K562 (cell line): Measurements from ENCODE around the gene GFOD1. TPM values are rescaled to one million over a fixed set of nuclear protein-coding genes. Genes with fewer than 3 reads are reported as not detected.

Source experiments
- ARID3B ChIP-seq: fragments of 250-450 bp; sonication (Bioruptor Pico); IDR thresholded peaks from 2 replicates; pipeline ENCODE4 v1.4.0; 2020; ENCODE audit warnings: borderline replicate concordance
- BACH1 ChIP-seq: fragments of 200-800 bp; sonication (Bioruptor generic); IDR thresholded peaks from 2 replicates; pipeline ENCODE4 v1.6.1; 2016; ENCODE audit warnings: missing genetic modification characterization, missing compliant biosample characterization
- CBFA2T3 ChIP-seq: fragments of 450-650 bp; IDR thresholded peaks from 2 replicates; pipeline ENCODE4 v1.6.1; 2017
- CCAR2 ChIP-seq: fragments of 200-400 bp; formaldehyde crosslinking; IDR thresholded peaks from 2 replicates; pipeline ENCODE4 v1.6.1; 2017; ENCODE audit warnings: mild to moderate bottlenecking, low read depth, low read length
- ESRRA ChIP-seq: fragments of 450-650 bp; IDR thresholded peaks from 2 replicates; pipeline ENCODE4 v1.6.1; 2014; ENCODE audit warnings: low read depth, mild to moderate bottlenecking, moderate library complexity, borderline replicate concordance
- ETV6 ChIP-seq, 3 experiments: fragments of 150-350 bp in 1 of 3; sonication (generic) in 1 of 3; formaldehyde crosslinking in 1 of 3; IDR thresholded peaks; 2 replicates each; pipeline versions ENCODE4 v1.6.1 to v1.8.0; 2014 to 2022; ENCODE audit warnings: borderline replicate concordance in 2 of 3, low read depth in 2 of 3, antibody characterized with exemption in 1 of 3, low read length in 1 of 3, mild to moderate bottlenecking in 1 of 3, missing genetic modification reagents in 1 of 3
- KLF6 ChIP-seq: fragments of 250-450 bp; sonication (Bioruptor Pico); IDR thresholded peaks from 2 replicates; pipeline ENCODE4 v1.4.0; 2020; ENCODE audit warnings: mild to moderate bottlenecking, moderate library complexity, borderline replicate concordance
- PKNOX1 ChIP-seq: fragments of 450-650 bp; IDR thresholded peaks from 2 replicates; pipeline ENCODE4 v1.6.1; 2016
- POU5F1 ChIP-seq: fragments of 150-350 bp; IDR thresholded peaks from 2 replicates; pipeline ENCODE4 v1.6.1; 2014; ENCODE audit warnings: borderline replicate concordance, low read length, low read depth, mild to moderate bottlenecking; ENCODE audit not compliant: partially characterized antibody
- SMARCB1 ChIP-seq: IDR thresholded peaks from 2 replicates; pipeline ENCODE4 v1.6.1; 2011; ENCODE audit warnings: improper control_type of control experiment, low read depth; ENCODE audit not compliant: insufficient read length
- SMARCC2 ChIP-seq: fragments of 450-650 bp; IDR thresholded peaks from 2 replicates; pipeline ENCODE4 v1.6.1; 2017; ENCODE audit warnings: antibody characterized with exemption, moderate library complexity, mild to moderate bottlenecking, low read depth
- SNAPC5 ChIP-seq: fragments of 250-450 bp; sonication (Bioruptor Pico); IDR thresholded peaks from 2 replicates; pipeline ENCODE4 v1.8.0; 2021; ENCODE audit warnings: moderate library complexity, mild to moderate bottlenecking, inconsistent platforms
- SP1 ChIP-seq: sonication (generic); formaldehyde crosslinking; IDR thresholded peaks from 2 replicates; pipeline ENCODE4 v1.8.1; 2022; ENCODE audit warnings: mild to moderate bottlenecking, missing genetic modification reagents
- TAL1 ChIP-seq: fragments of 450-650 bp; IDR thresholded peaks from 2 replicates; pipeline ENCODE4 v1.6.1; 2016; ENCODE audit warnings: mild to moderate bottlenecking
- ZBTB7A ChIP-seq: IDR thresholded peaks from 2 replicates; pipeline ENCODE4 v1.6.1; 2011; ENCODE audit warnings: low read depth, mild to moderate bottlenecking, low read length, moderate library complexity, borderline replicate concordance; ENCODE audit not compliant: control insufficient read depth
- ZNF518B ChIP-seq: fragments of 250-450 bp; sonication (Bioruptor Pico); IDR thresholded peaks from 2 replicates; pipeline ENCODE4 v1.5.0; 2021; ENCODE audit warnings: mild to moderate bottlenecking, moderate library complexity
- polyA plus RNA-seq, 8 experiments: library from polyadenylated mRNA; depleted of rRNA in 4 of 8; stranded (reverse) in 5 of 8; unstranded in 3 of 8; fragments of >200 nt; fragmentation: Nextera tagmentation in 2 of 8; fragmentation: Illumina TruSeq in 1 of 8; extraction: Ambion mirVana in 2 of 8; extraction: Trizol in 1 of 8; gene quantifications; 2 replicates each; pipeline versions ENCODE4 v1.2.1 to v1.2.3, GENCODE V29; 2011 to 2014; ENCODE audit warnings: inconsistent platforms in 1 of 8, missing spikeins in 1 of 8
- total RNA-seq, 7 experiments: library from RNA; depleted of rRNA in 6 of 7; stranded (reverse); fragments of >200 nt in 6 of 7; fragmentation: Illumina TruSeq in 2 of 7; extraction: Trizol in 2 of 7; gene quantifications; 2 replicates each; pipeline versions ENCODE4 v1.2.1 to v1.2.3, GENCODE V29; 2011 to 2021; ENCODE audit warnings: low replicate concordance in 1 of 7
- TF ChIP-seq, protein P1 (sequence below): fragments of 450-650 bp; formaldehyde crosslinking; IDR thresholded peaks from 2 replicates; pipeline ENCODE4 v1.4.0; 2020; ENCODE audit warnings: mild to moderate bottlenecking, moderate library complexity

Gene GFOD1
- total and polyA plus RNA-seq, 9 of the 15 experiments (the other 6 are each of a cell fraction or from before 2014, with no cell fraction given), result 3.8 to 12.0 (median 8.2) TPM

- TF ChIP-seq, protein P1, sequence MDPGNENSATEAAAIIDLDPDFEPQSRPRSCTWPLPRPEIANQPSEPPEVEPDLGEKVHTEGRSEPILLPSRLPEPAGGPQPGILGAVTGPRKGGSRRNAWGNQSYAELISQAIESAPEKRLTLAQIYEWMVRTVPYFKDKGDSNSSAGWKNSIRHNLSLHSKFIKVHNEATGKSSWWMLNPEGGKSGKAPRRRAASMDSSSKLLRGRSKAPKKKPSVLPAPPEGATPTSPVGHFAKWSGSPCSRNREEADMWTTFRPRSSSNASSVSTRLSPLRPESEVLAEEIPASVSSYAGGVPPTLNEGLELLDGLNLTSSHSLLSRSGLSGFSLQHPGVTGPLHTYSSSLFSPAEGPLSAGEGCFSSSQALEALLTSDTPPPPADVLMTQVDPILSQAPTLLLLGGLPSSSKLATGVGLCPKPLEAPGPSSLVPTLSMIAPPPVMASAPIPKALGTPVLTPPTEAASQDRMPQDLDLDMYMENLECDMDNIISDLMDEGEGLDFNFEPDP (CRISPR knock-in tag), result no peak
- no peak for TF ChIP-seq SMARCB1
- no peak for TF ChIP-seq ETV6 (IDR thresholded peaks at IDR 0.05; ENCODE audit: borderline replicate concordance in 1 of 2, low read depth in 2 of 2, low read length in 1 of 2)
- 0 out of 2 replicates have a peak, but pooled peaks have one; percentile 47 for TF ChIP-seq ETV6 (CRISPR knock-in tag; IDR thresholded peaks at IDR 0.05; ENCODE audit: borderline replicate concordance)
- TF ChIP-seq BACH1 (tag), result no peak
- TF ChIP-seq ZNF518B (CRISPR knock-in tag), result no peak
- TF ChIP-seq SP1 (CRISPR knock-in tag), result peak; percentile 57; the same call in 1 of the 2 replicates
- no peak; the same call in 1 of the 2 replicates for TF ChIP-seq SMARCC2
- no peak for TF ChIP-seq SNAPC5
- no peak for TF ChIP-seq ARID3B (CRISPR knock-in tag)
- no peak for TF ChIP-seq ESRRA
- peak; percentile 28; the same call in 1 of the 2 replicates for TF ChIP-seq ZBTB7A
- TF ChIP-seq POU5F1, result no peak
- no peak for TF ChIP-seq TAL1
- no peak for TF ChIP-seq CCAR2
- TF ChIP-seq KLF6 (CRISPR knock-in tag), result no peak
- TF ChIP-seq PKNOX1, result no peak
- no peak for TF ChIP-seq CBFA2T3
Observed at GRCh38 chr6:13487122-13488014, at the start of gene GFOD1 (continued).
